Lung microvascular endothelial cell (primary cell): ENCODE measurements around the gene IMPA2. TPM values are rescaled to one million over a fixed set of nuclear protein-coding genes. Genes with fewer than 3 reads are reported as not detected.

Source experiments
- DNase-seq, 2 donors: peaks; one replicate each; pipeline versions ENCODE4 v3.0.0 to v3.0.0-alpha.2; 2010; ENCODE audit warnings: low read depth in 2 of 2
- total RNA-seq: library from RNA; depleted of rRNA; stranded (reverse); fragments of >200 nt; gene quantifications from 2 replicates; pipeline ENCODE4 v1.2.1, GENCODE V29; 2014

Gene IMPA2
- total RNA-seq, 1 donor from 2014 or later: 11.1 TPM

DNA sequence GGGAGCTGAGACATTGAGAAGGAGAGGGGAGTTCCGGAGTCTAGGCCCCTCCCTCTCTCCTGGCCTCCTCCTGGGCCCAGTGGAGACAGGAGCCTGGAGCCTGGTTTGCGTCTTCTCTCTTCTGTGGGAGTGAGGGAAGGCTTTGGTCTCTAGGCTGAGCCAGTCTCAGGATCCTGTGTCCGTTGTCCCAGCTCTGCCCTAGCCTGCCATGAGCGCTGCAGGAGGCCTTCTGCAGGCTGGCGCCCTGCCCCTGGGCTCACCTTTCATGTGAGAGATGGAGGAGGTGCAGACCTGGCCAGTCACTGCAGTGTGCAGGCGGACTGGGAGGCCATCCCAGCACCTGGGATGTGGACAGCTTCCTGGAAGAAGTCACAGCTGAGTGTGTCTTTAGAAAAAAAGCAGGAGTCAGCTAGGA is 8.7 kb downstream of the IMPA2 start:
- no peak for DNase-seq

DNA sequence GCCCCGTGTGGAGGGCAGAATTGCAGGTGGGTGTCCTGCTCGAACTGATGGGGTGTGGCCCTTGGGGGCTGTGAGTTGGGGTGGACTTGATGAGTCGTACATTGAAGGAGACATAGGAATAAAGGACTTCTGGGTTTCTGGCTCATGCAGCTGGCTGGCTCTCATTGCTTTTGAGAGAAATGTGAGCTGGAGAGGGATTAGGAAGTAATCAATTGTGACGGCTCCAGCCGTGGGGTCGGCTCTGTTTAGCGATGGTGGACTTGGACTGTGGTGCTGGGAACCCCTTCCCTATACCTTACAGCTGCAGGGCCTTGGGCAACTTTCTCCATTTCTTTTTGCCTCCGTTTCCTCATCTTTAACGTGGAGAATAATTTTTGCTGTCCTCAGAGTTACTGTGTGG is 9.2 kb downstream of the IMPA2 start:
- DNase-seq: no peak

DNA sequence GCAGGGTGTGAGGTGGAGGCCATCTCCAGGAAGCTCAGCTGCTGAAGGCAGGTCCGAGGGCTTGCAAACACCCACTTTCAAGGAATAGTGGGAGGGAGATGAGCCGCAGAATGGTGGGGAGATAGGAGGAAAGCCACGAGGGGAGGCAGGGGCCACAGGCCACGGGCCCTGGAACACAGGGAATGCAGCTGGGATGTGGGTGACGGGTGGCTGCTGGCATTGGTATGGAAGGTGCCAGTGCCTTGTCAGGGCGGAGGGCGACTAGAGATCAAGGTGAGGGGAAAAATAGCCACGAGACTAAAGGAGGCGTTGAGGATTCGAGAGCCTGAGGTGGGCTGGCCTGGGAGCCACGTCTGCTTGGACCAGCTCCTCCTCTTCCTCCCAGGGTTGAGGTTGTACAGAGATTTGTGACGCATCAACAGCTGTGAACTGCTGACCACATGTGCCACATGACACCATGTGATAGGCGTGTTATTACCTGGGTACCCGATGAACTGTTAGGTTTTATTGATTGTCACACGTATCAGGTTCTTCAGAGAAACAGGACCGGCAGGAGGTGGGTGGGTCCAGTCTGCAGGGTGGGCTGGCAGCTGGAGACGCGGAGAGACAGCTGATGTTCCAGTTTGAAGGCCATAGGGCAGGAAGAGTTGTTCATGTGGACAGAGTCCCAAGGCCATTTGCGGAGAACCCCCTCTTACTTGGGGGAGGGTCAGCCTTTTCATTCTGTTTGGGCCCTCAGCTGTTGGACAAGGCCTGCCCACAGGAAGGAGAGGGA is 9.9 kb downstream of the IMPA2 start:
- DNase-seq: no peak

DNA sequence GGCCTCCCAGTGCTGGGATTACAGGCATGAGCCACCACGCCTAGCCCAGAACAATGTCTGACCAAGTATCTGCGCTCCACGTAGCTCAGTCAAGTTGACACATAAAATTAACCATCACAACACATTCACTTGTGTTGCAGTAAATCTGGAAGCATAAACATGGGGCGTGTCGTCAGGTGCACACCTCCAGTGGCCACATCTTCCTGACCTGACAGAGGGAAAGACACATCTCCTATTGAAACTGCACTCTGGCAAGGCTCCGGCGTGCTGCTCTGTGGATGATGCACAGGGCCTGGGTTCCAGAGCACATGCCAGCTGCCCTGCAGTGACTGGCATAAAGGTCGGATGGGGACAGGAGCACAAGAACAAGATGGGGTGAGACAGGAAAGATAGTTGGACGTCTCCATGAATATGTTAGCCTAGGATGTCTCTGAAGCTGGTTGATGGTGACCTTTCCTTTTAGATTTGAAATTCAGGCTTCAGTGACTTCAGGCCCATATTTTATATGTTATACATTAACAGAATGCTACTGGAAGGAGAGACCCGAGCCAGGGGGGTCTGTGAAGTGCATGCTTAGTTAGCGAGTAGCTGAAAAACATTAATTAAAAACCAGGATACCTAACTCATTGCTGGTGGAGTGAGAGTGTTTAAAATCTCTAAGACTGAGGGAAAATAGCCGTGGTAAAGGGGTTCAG is 10.9 kb downstream of the IMPA2 start:
- DNase-seq: no peak

DNA sequence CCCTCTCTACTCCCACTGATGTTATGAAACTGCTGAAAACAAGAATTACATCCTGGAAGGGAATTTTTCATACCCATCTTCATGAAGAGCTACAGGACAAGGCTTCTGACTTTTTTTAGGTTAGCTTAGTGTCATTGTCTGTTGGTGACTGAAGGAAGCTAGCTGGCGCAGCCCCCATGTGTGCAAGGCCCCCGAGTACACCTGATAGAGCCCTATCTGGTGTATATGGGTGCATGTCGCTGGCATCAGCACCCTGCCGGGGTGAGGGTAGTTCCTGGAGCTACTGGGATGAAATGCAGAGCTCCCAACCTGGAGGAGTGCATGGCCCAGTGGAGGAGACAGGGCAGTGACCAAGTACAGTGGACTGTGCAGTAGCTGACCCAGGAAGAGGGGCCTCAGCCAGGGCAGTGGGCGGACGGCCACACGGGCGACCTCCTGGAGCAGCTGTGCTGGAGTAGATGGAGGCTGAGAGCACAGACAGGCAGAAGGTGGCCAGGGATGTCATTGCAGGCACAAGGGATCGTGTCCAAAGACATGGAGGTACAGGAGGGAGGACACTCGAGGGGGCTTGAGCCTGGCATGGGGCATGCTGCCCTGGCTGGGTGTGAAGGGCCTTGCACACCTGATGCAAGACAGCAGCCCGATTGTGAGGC is 12.1 kb downstream of the IMPA2 start:
- no peak for DNase-seq

DNA sequence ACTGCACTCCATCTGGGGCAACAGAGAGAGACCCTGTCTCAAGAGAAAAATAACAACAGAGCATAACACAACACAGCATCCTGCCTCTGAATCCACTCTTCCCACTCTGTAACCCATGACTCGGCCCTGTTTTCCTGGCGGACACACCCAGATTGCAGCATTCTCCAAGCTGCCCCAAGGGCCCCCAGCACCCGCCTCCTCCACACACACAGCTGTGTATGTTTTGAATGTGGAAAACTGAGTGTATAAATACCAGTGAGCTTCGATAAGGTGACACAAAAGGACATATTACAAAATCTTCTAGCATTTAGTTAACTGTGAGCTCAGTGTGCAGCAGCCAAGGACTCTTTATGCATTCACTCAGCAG is 13.0 kb downstream of the IMPA2 start:
- no peak for DNase-seq

DNA sequence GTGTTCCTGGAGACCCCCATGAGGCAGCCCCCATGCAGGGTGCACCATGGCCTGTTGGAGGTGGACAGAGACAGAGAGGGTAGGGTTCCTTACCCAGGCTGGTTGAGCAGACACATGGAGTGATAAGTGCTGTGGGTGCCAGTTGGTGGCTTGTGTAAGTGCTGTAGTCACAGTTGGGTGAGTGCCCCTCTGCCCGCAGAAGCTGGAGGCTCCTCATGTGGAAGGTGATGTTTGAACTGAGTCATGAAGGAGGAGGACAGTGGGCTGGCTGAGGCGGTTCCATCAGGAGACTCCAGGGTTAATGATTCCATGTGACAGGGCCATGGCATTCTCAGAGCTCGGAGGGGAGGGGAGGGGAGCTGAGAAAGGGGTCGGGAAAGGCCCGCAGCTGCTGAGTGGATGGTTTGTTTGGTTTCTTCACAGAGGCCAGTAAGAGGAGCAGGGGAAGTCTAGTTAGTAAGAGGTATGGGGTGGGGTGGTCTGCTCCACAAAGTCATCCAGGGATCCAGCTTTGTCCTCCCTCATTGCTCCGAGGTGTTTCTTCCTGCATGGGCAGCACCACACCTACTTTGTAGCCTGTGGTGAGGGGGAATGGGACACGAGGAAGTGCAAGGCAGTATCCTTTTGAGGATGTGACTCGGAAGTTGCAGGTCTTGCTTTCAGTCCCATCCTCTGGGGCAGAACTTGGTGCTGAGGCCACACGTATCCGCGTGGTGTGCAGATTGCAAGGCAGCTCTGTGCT is 13.6 kb downstream of the IMPA2 start:
- DNase-seq: no peak

DNA sequence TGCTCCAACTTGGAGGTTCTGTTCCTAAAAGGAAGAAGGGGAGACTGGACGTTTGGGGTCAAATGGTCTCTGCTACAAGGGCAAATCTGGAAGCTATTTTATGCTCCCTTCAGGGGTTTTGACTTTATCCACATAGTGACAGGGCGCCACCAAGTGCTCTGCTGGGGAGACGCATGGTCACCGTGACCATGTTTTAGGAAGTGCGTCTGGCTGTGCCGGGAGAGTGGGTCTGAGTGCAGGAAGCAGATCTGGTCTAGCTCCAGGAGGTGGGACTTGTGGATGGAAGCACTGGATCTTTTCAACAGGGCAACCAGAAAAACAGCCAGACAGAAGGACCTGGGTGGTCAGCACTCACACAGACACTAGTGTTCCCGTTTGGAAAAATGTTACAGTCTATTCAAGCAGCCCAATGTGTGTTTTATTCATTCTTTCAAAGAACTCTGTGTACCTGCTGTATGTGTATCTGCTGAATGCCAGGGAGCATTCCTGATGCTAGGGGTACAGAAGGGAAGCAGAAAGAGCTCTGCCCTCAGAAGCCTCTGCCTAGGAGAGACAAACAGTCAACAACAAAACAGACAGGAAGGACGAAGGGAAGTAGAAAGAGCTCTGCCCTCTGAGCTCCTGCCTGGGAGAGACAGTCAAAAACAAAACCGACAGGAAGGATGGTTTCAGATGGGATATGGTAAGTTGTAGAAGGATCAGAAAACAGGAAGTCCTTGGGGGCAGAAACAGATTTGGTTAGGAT is 14.3 kb downstream of the IMPA2 start:
- DNase-seq: peak; percentile 78 to 92

DNA sequence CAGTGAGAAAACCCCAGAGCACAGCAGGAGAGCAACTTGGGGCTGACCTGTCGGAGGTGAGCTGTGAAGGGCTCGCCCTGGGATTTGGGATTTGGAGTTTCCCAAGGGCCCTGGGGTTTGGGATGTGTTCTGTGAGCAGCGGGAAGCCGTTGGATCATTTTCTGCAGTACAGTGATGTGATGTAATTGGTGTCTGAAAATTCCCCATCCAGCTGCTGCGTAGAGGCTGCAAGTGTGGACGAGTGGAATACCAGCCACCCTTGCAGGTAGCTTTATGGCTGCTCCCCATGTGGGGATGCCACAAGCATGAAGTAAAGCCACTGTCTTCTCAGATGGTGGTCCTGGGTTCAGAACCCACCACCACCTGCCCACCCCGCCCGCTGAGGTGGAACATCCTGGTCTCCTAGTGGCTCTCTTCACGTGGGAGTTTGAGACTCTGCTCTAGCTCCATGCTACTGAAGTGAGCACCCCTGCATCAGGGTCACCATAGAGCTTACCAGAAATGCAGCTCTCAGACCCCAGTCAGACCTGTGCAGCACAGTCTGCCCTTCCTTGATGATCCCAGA is 15.0 kb downstream of the IMPA2 start:
- DNase-seq: no peak

DNA sequence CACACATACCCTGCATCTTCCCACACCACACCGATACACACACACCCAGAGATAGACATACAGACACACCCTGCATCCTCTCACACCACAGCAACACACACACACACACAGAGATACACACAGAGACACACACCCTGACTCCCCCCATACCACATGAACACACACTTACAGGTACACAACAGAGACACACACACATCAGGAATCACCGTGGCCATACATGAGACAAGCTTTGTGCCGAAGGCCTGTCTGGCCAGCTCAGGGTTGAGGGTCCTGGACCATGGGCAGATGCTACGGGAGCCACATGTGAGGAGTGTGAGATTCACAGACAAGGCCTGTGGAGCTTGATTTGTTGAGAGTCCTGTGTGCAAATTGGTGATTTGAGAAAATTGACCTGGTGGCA is 15.6 kb downstream of the IMPA2 start:
- DNase-seq: no peak

DNA sequence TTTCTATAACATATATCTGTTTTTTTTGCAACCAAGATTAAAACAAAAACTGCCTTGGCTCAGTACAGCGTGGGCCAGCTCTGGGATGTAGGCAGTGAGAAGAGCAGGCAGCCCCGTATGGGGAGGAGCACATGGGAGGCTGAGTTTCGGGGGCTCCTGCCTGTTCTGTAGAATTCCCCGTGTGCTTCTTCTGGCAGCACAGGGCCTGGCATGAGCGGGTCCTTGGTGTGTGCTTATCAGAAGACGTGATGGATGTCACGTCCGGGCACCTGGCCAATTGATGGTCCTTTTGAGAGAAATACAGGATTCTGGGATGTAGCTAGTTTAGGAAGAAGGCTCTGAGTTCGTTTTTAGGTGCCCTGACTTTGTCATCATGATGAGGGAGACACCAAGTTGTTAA is 16.2 kb downstream of the IMPA2 start:
- DNase-seq: no peak

DNA sequence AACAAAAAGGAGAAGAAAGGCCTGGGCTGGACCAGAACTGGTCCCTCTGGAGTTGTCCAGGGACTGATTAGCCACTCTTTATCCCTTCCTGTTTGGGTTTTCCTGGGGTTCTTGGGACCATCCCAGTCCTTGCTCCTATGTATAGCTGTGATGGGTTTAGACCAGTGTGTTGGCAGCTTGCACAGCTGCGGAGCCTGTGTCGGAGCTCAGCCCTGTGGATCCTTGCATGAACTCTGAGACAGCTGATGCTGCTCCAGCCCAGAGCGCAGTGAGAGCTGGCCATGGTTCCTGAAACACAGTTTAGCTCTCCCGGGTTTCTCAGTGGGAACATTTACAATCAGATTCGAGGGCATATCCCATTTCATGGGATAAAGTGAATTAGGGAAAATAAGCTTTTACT is 16.9 kb downstream of the IMPA2 start:
- no peak for DNase-seq

DNA sequence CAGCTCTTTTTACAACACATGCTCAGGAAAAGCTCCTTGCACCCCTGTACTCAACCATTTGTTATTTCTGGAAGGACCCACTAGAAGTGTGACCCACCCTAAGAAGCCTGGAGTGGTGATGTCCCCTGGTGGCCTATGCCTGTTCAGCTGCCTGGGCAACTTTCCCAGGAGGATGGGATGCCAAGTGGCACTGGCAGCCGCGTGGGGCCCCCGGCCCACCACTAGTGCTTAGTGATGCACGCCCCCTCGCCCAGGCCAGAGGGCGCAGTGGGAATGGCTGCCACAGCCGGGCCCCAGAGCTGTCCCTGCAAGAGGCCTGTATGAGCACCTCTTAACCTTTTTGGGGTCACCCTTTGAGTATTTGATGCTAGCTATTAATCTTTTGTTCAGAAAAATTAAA is 18.1 kb downstream of the IMPA2 start:
- DNase-seq: no peak

DNA sequence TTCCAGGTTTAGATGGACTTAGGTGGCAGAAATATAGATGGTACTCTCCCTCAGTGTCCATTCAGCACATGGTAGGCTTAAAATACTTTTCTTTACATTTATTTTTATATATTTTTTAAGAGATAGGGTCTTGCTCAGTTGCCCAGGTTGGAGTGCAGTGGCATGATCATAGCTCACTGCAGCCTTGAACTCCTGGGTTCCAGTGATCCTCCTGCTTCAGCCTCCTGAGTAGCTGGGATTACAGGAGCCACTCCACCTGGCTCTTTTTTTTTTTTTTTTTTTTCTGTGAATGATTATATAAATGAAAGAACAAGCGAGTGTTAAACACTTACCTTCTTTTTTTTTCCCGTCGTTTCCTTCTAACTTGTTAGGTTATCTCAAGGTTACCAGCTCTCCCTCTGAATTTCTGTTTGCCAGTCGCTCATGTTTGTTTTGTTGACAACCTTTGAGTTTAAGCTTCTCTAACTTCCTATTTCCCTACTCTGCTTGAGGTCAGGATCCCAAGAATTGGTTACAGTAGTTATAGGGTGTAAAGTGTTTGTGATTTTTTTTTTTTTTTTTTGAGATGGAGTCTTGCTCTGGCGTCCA is 18.9 kb downstream of the IMPA2 start:
- DNase-seq: no peak

DNA sequence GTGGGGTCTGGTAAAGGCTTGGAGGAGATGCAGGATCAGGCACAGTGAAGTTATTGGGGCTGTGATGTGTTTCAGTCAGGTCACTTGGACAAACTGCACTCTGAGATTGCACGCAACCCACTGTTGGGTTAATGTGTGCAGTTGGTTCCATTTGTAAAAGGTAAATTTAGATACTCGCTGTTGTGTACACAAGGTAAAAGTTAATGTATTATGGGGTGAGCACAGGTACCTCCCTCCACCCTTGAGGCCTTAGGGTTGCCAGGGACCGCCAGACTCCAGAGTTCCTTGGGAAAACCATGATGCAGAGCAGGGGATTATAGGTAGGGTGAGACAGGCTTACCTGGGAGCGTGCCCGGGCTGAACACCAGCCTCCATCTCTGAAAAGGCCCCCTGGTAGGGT is 20.1 kb downstream of the IMPA2 start:
- DNase-seq: no peak

DNA sequence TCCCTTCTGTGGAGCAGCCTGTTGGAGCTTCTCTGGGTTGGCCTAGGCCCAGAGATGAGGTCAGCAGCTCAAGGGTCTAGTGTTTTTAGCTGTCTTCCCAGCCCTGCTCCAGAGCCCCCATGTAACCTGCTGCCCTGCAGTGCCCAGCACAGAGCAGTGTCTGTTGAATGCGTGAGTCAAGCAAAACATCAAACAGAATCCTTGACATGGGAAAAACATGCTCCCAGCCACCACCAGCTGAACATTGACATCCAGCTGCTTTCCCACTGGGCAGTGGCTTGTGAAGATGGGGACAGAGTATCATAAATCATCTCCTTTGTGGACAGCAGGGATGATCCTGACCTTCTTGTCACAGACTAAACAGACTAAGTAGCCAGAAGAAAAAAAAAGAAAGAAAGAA is 22.6 kb downstream of the IMPA2 start:
- no peak for DNase-seq

DNA sequence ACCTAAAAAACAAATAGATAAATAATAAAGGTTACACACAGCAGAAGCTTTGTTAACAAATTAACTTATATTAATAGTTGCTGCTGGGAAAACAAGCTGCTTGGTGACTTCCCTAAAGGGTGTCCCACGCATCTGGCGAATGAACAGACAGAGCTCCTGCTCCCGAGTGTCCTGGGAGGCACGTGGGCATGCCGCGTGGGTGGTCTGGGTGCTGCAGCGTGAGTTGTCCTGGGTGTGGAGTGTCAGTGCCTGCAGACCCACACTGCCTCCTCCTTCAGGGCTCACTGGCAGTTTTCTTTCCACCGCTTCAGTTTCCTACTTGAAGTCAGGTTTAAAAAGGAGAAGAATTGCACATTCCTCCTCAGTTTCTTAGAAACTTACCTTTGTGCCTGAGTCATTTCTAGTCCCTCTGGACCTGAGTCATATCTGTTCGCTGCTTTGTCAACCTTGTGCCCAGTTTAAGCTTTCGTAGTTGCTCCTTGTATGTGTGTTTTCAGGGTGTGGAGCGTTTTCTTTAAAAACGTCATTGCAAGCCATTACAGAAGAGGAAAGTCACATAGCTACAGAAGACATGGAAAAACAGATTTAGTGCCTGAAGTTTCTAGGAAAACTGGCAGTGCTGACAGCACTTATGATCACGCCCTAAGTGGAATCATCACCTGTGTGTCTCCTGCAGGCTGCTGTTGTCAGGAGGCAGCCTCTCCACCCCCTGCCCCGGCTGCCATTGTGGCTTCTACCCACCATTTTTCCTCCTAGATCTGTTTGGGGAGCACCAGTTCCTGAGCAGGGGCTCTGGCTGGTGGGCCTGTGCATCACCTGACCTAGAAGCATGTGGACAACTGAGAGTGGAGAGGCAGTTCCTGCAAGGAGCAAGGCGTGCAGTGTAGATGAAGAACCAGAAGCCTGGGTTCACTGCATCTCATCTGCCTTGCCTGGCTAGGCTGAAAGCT is 24.5 kb downstream of the IMPA2 start:
- no peak for DNase-seq

DNA sequence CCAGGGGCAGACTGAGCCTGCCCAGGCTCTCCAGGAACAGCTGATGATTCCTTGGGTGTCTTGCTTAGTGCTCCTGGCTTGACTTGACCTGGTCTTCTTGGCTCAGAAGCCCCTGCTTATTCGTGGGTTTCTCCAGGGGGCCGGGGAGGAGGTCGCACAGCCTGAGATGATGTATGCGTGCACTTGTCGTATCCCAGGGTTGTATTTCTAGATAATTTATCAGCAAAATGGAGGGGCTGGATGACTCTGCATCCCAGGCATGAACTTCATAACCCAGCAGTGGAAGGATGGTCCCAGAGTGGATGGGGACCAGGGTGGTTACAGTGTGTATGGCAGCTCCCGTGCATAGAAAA is 25.2 kb downstream of the IMPA2 start:
- DNase-seq: no peak

DNA sequence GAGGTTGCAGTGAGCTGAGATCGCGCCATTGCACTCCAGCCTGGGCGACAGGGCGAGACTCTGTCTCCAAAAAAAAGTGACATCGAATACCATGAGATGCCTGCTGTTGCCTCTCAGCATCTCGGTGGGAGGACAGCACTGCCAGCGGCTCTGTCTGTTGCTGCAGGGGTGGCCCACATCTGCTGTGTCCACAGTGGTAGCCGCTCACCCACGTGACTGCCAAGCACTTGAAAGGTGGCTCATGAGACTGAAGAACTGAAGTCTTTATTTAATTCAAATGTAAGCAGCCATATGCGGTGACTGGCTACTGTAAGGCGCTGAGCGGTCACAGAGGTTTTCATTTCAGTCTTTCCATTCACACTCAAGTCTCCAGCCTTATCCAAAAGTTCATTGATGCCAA is 25.8 kb downstream of the IMPA2 start:
- DNase-seq: no peak
